ENCODE measurements around the gene RAB40C. TPM values are rescaled to one million over a fixed set of nuclear protein-coding genes. Genes with fewer than 3 reads are reported as not detected.
A peak's percentile ranks its signal among the peaks of the same experiment; 100 is the strongest.

Gene RAB40C
- total RNA-seq, 1 experiment from 2014 or later, result 19.9 TPM

DNA sequence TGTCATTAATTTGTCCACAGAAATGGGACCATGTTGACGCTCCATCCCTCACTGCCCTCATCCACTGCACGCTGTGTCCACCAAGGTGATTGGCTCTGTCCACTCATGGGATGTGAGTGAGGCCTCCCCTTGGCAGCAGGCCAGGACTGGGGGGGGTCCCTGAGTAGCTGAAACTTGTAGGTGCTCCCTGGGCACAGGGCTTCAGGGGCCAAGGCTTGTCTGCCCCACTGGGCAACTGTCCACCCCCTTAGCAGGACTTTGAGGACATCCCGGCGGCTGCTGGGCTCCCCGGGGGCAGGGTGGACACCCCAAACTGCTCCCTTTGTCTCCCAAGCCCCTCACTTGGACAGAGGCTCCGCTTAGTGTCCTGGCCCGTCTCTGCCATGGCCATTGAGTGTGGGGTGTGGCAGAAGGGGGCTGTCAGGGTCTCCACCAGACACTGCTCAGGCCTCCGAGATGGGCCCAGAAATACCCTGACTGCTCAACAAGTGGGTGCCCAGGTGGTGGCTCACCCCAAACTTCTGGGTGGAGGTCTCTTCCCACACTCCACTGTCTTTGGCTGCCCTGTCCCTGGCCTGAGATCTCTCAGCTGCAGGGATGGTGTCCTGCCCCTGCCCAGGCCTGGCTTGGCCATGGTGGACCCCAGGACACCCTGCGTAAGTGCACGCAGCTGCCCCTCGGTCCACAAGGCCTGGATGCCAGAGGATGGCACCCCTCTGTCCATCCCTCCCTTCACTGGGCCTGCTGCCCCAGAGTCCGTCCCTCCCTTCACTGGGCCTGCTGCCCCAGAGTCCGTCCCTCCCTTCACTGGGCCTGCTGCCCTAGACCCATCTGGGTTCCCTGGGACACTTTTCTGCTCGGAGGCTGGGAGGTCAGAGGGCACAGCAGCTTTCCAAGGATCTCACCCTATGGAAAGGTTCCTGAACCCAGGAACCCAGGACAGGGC is 2.9 kb upstream of the RAB40C start:
- TF ChIP-seq, protein P1, sequence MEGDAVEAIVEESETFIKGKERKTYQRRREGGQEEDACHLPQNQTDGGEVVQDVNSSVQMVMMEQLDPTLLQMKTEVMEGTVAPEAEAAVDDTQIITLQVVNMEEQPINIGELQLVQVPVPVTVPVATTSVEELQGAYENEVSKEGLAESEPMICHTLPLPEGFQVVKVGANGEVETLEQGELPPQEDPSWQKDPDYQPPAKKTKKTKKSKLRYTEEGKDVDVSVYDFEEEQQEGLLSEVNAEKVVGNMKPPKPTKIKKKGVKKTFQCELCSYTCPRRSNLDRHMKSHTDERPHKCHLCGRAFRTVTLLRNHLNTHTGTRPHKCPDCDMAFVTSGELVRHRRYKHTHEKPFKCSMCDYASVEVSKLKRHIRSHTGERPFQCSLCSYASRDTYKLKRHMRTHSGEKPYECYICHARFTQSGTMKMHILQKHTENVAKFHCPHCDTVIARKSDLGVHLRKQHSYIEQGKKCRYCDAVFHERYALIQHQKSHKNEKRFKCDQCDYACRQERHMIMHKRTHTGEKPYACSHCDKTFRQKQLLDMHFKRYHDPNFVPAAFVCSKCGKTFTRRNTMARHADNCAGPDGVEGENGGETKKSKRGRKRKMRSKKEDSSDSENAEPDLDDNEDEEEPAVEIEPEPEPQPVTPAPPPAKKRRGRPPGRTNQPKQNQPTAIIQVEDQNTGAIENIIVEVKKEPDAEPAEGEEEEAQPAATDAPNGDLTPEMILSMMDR (conservative IDR thresholded peaks at IDR 0.05; ENCODE audit: low read depth, low read length), result no peak
- no peak for TF ChIP-seq EZH2 (IDR thresholded peaks at IDR 0.05; ENCODE audit: borderline replicate concordance, low read depth, low read length, poor library complexity, severe bottlenecking)
- DNase-seq (ENCODE audit: low spot score), result no peak
- Histone ChIP-seq H3K4me1 (ENCODE audit: insufficient read depth, low read length, poor library complexity, severe bottlenecking) (peaks cover 36% of the 10 kb centered on the region), H3K27me3 (replicated peaks; ENCODE audit: insufficient read depth, low read depth, low read length, poor library complexity) (no peaks in the 10 kb centered on the region), H3K36me3 (ENCODE audit: insufficient read depth, low read length, poor library complexity, severe bottlenecking) (no peaks in the 10 kb centered on the region), H3K4me3 (ENCODE audit: low read depth, low read length, poor library complexity, severe bottlenecking) (peak overlapping the region; percentile 94), H3K9me3 (ENCODE audit: low read depth, low read length, poor library complexity, severe bottlenecking) (no peaks in the 10 kb centered on the region), H3K27ac (ENCODE audit: low read depth, low read length, poor library complexity, severe bottlenecking) (peak overlapping the region; percentile 99)
- BruUV-seq (replicated peaks), result no TSS peak
- POLR2A ChIA-PET (ENCODE audit: low non-redundant PET), result no interaction called here
- intact Hi-C loops (cut with micrococcal nuclease; ENCODE audit: unreplicated experiment), result loop anchor here (5.0 kb wide), 1 partner anchor 50 kb away; the partner anchor contains the start of gene METTL26
- CTCF ChIA-PET, result no interaction called here

DNA sequence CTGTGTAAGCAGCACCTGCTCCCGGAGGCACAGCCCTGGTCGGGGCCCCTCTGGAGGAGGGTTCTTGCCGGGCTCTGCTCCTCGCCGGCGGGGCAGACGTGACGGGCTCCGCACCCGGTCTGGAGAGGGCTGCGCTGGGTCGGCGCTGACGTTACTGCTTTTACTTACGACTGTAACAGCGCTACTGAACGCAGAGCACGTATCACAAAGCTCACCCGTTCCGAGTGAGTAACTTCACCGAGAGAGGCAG is 1.3 kb upstream of the RAB40C start:
- peak overlapping the region; percentile 99 for H3K27ac ChIP-seq (ENCODE audit: low read depth, low read length, poor library complexity, severe bottlenecking)
- POLR2A ChIA-PET (ENCODE audit: low non-redundant PET), result no interaction called here
- H3K4me1 ChIP-seq (ENCODE audit: insufficient read depth, low read length, poor library complexity, severe bottlenecking), result peaks cover 36% of the 10 kb centered on the region
- no TSS peak for BruUV-seq (replicated peaks)
- TF ChIP-seq, protein P1 (conservative IDR thresholded peaks at IDR 0.05; ENCODE audit: low read depth, low read length), result no peak
- TF ChIP-seq EZH2 (IDR thresholded peaks at IDR 0.05; ENCODE audit: borderline replicate concordance, low read depth, low read length, poor library complexity, severe bottlenecking), result no peak
- no peaks in the 10 kb centered on the region for H3K9me3 ChIP-seq (ENCODE audit: low read depth, low read length, poor library complexity, severe bottlenecking)
- CTCF ChIA-PET, result interaction anchor here (1.2 kb wide), 1 partner anchor 8 kb away, joined by 3 read pairs; no protein-coding TSS in a partner anchor
- H3K36me3 ChIP-seq (ENCODE audit: insufficient read depth, low read length, poor library complexity, severe bottlenecking), result no peaks in the 10 kb centered on the region
- DNase-seq (ENCODE audit: low spot score), result peak; percentile 69
- intact Hi-C loops (cut with micrococcal nuclease; ENCODE audit: unreplicated experiment), result loop anchor here (5.0 kb wide), 1 partner anchor 49 kb away; the partner anchor contains the start of gene METTL26
- H3K27me3 ChIP-seq (replicated peaks; ENCODE audit: insufficient read depth, low read depth, low read length, poor library complexity), result no peaks in the 10 kb centered on the region
- peak overlapping the region; percentile 94 for H3K4me3 ChIP-seq (ENCODE audit: low read depth, low read length, poor library complexity, severe bottlenecking)

DNA sequence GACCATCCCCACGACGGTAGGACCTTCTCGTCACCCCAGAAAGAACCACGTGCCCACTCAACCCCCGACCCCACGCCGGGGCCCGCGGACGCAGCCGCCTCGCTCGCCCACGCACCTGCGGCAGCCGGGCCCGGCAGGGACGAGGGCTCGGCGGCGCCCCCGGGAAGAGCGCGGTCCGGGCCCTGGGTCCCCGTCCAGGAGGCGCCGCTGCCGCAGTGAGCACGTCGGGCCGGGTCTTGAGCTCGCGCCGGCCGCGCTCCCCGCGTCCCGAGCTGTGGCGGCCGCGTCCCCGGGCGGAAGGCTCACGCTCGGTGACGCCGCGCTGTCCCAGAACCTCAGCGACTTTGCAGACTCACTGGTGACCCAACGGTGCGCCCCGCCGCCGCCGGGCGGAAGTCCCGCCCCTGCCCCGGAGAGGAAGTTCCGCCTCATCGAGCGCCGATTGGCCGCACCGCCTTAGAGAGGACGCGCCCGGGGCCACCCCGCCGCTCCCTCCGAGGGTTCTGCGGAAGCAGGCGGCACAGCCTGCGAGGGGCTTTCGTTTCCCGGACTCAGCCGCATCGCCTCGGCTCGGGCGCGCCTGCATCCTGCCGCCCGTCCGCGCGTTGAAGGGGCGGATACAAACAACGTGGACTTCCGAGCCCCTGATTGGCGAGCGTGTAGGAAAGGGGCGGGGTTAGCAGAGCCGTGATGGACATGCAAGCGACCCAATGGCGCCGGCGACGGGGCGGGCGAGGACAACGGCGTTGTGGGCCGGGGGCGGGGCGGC is 793 bp upstream of the RAB40C start:
- no peak for TF ChIP-seq EZH2 (IDR thresholded peaks at IDR 0.05; ENCODE audit: borderline replicate concordance, low read depth, low read length, poor library complexity, severe bottlenecking)
- TF ChIP-seq, protein P1 (conservative IDR thresholded peaks at IDR 0.05; ENCODE audit: low read depth, low read length), result no peak
- no peaks in the 10 kb centered on the region for H3K36me3 ChIP-seq (ENCODE audit: insufficient read depth, low read length, poor library complexity, severe bottlenecking)
- peak; percentile 96 for DNase-seq (ENCODE audit: low spot score)
- ChIA-PET CTCF (interaction anchor here (1.2 kb wide), 1 partner anchor 9 kb away, joined by 3 read pairs; no protein-coding TSS in a partner anchor), POLR2A (ENCODE audit: low non-redundant PET) (no interaction called here)
- H3K4me3 ChIP-seq (ENCODE audit: low read depth, low read length, poor library complexity, severe bottlenecking), result peak overlapping the region; percentile 94
- no peaks in the 10 kb centered on the region for H3K9me3 ChIP-seq (ENCODE audit: low read depth, low read length, poor library complexity, severe bottlenecking)
- H3K4me1 ChIP-seq (ENCODE audit: insufficient read depth, low read length, poor library complexity, severe bottlenecking), result peaks cover 32% of the 10 kb centered on the region
- intact Hi-C loops (cut with micrococcal nuclease; ENCODE audit: unreplicated experiment), result loop anchor here (5.0 kb wide), 1 partner anchor 48 kb away; the partner anchor contains the start of gene METTL26
- peak overlapping the region; percentile 99 for H3K27ac ChIP-seq (ENCODE audit: low read depth, low read length, poor library complexity, severe bottlenecking)
- BruUV-seq (replicated peaks), result no TSS peak
- no peaks in the 10 kb centered on the region for H3K27me3 ChIP-seq (replicated peaks; ENCODE audit: insufficient read depth, low read depth, low read length, poor library complexity)
